Tibial nerve (tissue), 4 donors: ENCODE measurements around the gene GAGE12J. TPM values are rescaled to one million over a fixed set of nuclear protein-coding genes. Genes with fewer than 3 reads are reported as not detected.
"Not testable (repeated sequence)": the region's sequence is repeated elsewhere in the genome, so short reads cannot be mapped to it uniquely, and the experiment has no call there.

ENCODE experiments used
- DNase-seq, 2 donors: peaks; one replicate each; pipeline ENCODE4 v3.0.0-alpha.2; 2019; ENCODE audit warnings: low spot score in 2 of 2
- H3K27ac ChIP-seq, 4 donors: fragments of 200-600 bp; sonication (generic) in 3 of 4; one replicate each; pipeline ENCODE4 v1.5.1; 2017 to 2019; ENCODE audit warnings: mild to moderate bottlenecking in 1 of 4
- H3K27me3 ChIP-seq, 2 donors: fragments of 200-600 bp; sonication (generic) in 1 of 2; one replicate each; pipeline versions ENCODE4 v1.5.1 to v1.6.0; 2017 to 2019
- H3K36me3 ChIP-seq, 3 donors: fragments of 200-600 bp; sonication (generic); one replicate each; pipeline ENCODE4 v1.5.1; 2018 to 2019
- H3K4me1 ChIP-seq, 4 donors: fragments of 200-600 bp; sonication (generic) in 3 of 4; one replicate each; pipeline ENCODE4 v1.5.1; 2017 to 2019
- H3K4me3 ChIP-seq, 4 donors: fragments of 200-600 bp; sonication (generic) in 3 of 4; one replicate each; pipeline ENCODE4 v1.5.1; 2017 to 2019; ENCODE audit warnings: mild to moderate bottlenecking in 1 of 4, moderate library complexity in 1 of 4
- H3K9me3 ChIP-seq, 4 donors: fragments of 200-600 bp; sonication (generic) in 3 of 4; one replicate each; pipeline ENCODE4 v1.5.1; 2017 to 2019
- WGBS, 2 donors: methylation state at CpG; one replicate each; pipeline ENCODE4 v1.1.5; 2018; 5-methylcytosine and 5-hydroxymethylcytosine counted together
- total RNA-seq, 4 donors: library from RNA; depleted of rRNA; stranded (reverse); fragments of >200 nt; gene quantifications; one replicate each; pipeline ENCODE4 v1.1.0, GENCODE V29; 2016

GAGE12J gene
- total RNA-seq, 4 donors from 2014 or later = not detected

GRCh38 chrX:49341449-49341848, 19.6 kb downstream of the GAGE12J start:
- not testable (repeated sequence) for DNase-seq

GRCh38 chrX:49344496-49345175, 22.8 kb downstream of the GAGE12J start:
- H3K4me3 ChIP-seq, H3K27me3 ChIP-seq, H3K27ac ChIP-seq, H3K4me1 ChIP-seq, H3K9me3 ChIP-seq, DNase-seq, H3K36me3 ChIP-seq: not testable (repeated sequence)
- 76 to 82% methylated on average over 14 of the region's 15 CpGs for WGBS, 2 donors

More at GRCh38 chrX:49341449-49341848, 19.6 kb downstream of the GAGE12J start:
- H3K4me1 ChIP-seq, H3K9me3 ChIP-seq, H3K27me3 ChIP-seq, H3K27ac ChIP-seq, H3K4me3 ChIP-seq, H3K36me3 ChIP-seq: not testable (repeated sequence)
- 93% methylated on average over 18 of the region's 24 CpGs; no CpG with 5 or more reads in 1 of the 2 donors for WGBS, 2 donors

GRCh38 chrX:49345402-49345801, 23.6 kb downstream of the GAGE12J start:
- not testable (repeated sequence) for H3K4me3 ChIP-seq, H3K9me3 ChIP-seq, H3K27me3 ChIP-seq, DNase-seq, H3K36me3 ChIP-seq, H3K27ac ChIP-seq, H3K4me1 ChIP-seq
- WGBS, 2 donors = 73 to 83% methylated on average over 8 to 9 of the region's 10 CpGs

GRCh38 chrX:49346150-49346549, 24.3 kb downstream of the GAGE12J start:
- H3K4me3 ChIP-seq, H3K9me3 ChIP-seq, H3K36me3 ChIP-seq, H3K4me1 ChIP-seq, H3K27me3 ChIP-seq, H3K27ac ChIP-seq: not testable (repeated sequence)
- peak in 1 of 2 donors; percentile 17 for DNase-seq
- WGBS, 2 donors = 83 to 88% methylated on average over 11 of the region's 11 CpGs

Other genes with a start within 250 kb of the GAGE12J start
- 10 to 100 TPM; 16.5 to 28.8 (median 19.9) TPM for gene PRAF2, start 248.0 kb upstream of the GAGE12J start, total RNA-seq
- gene WDR45, start 242.2 kb upstream of the GAGE12J start, total RNA-seq = 100 to 1,000 TPM in 2 of 4 donors, 10 to 100 TPM in 2; 90.9 to 108 (median 97.7) TPM
- 10 to 100 TPM; 28.8 to 38.8 (median 36.1) TPM for gene GPKOW, start 198.3 kb upstream of the GAGE12J start, total RNA-seq
- gene MAGIX, start 159.3 kb upstream of the GAGE12J start, total RNA-seq = 1 to 10 TPM; 1.7 to 8.1 (median 2.3) TPM
- 10 to 100 TPM; 22.0 to 34.7 (median 31.5) TPM for gene PLP2, start 150.1 kb upstream of the GAGE12J start, total RNA-seq
- gene PRICKLE3, start 135.7 kb upstream of the GAGE12J start, total RNA-seq = 10 to 100 TPM; 18.2 to 32.4 (median 24.4) TPM
- 1 to 10 TPM; 3.1 to 9.9 (median 7.7) TPM for gene SYP, start 121.8 kb upstream of the GAGE12J start, total RNA-seq
- 1 to 10 TPM in 1 of 4 donors, under 1 TPM in 3; under 0.01 to 1.0 (median 0.40) TPM for gene CACNA1F, start 88.7 kb upstream of the GAGE12J start, total RNA-seq
- 10 to 100 TPM; 10.5 to 20.7 (median 12.0) TPM for gene CCDC22, start 86.6 kb upstream of the GAGE12J start, total RNA-seq
- gene FOXP3, start 57.3 kb upstream of the GAGE12J start, total RNA-seq = under 1 TPM in 2 of 4 donors, not detected in 2; 0.20 to 0.42 TPM
- gene PPP1R3F, start 52.2 kb upstream of the GAGE12J start, total RNA-seq = 10 to 100 TPM; 20.9 to 36.9 (median 27.1) TPM
- not detected for gene GAGE10, start 18.4 kb upstream of the GAGE12J start, total RNA-seq
- gene GAGE13, start 9.5 kb downstream of the GAGE12J start, total RNA-seq = not detected
- not detected for gene GAGE12C, start 210.1 kb downstream of the GAGE12J start, total RNA-seq
- not detected for gene GAGE12D, start 219.7 kb downstream of the GAGE12J start, total RNA-seq
- gene GAGE12E, start 229.3 kb downstream of the GAGE12J start, total RNA-seq = not detected
- gene GAGE12F, start 238.8 kb downstream of the GAGE12J start, total RNA-seq = not detected
- not detected for gene GAGE12G, start 248.4 kb downstream of the GAGE12J start, total RNA-seq